SK-N-SH (cell line): Measurements from ENCODE around the gene ITSN2. TPM values are rescaled to one million over a fixed set of nuclear protein-coding genes. Genes with fewer than 3 reads are reported as not detected.

Source experiments
- CTCF ChIA-PET: fragments of 300-600, 350-600 bp; formaldehyde crosslinking; extraction: SDS; loops from one replicate; lab custom pipeline; 2021; lab: Yijun Ruan, JAX
- POLR2A ChIA-PET: fragments of 350-600 bp; sonication (Branson Sonifier 250); formaldehyde crosslinking; extraction: SDS; loops from one replicate; lab custom pipeline; 2020; ENCODE audit warnings: antibody characterized with exemption, inconsistent platforms; lab: Yijun Ruan, JAX
- DNase-seq: peaks from one replicate; pipeline ENCODE4 v3.0.0; 2012
- H2AFZ ChIP-seq: fragments of 200-600 bp; sonication (generic); 2 replicates; pipeline ENCODE4 v1.8.1; 2016; ENCODE audit warnings: antibody characterized with exemption, mild to moderate bottlenecking, low read depth
- H3F3A ChIP-seq: fragments of 200-600 bp; sonication (generic); replicated peaks from 2 replicates; pipeline ENCODE3; 2016; ENCODE audit warnings: antibody characterized with exemption, mild to moderate bottlenecking; ENCODE audit not compliant: insufficient read depth
- H3K27ac ChIP-seq, 2 experiments: fragments of 200-500 bp in 1 of 2; fragments of 200-600 bp in 1 of 2; sonication (Bioruptor generic) in 1 of 2; sonication (generic), shearing (Covaris generic) in 1 of 2; 2 replicates each; pipeline versions ENCODE4 v1.5.1 to v1.6.1; 2014 to 2016; ENCODE audit warnings: low read depth in 2 of 2, inconsistent platforms in 1 of 2, low read length in 1 of 2, mild to moderate bottlenecking in 1 of 2, mixed read lengths in 1 of 2
- H3K27me3 ChIP-seq: fragments of 200-600 bp; sonication (generic), shearing (Covaris generic); 2 replicates; pipeline ENCODE4 v1.6.1; 2016; ENCODE audit warnings: mixed run types; ENCODE audit not compliant: insufficient read depth
- H3K36me3 ChIP-seq, 2 experiments: fragments of 200-500 bp in 1 of 2; fragments of 200-600 bp in 1 of 2; sonication (Bioruptor generic) in 1 of 2; sonication (generic) in 1 of 2; replicated peaks in 1 of 2; 2 replicates each; pipeline versions ENCODE3 to v1.5.1; 2014 to 2016; ENCODE audit warnings: low read length in 1 of 2, mild to moderate bottlenecking in 1 of 2; ENCODE audit not compliant: insufficient read depth in 2 of 2, control insufficient read depth in 1 of 2
- H3K4me1 ChIP-seq, 2 experiments: fragments of 200-500 bp in 1 of 2; fragments of 200-600 bp in 1 of 2; sonication (Bioruptor generic) in 1 of 2; sonication (generic), shearing (Covaris generic) in 1 of 2; 2 replicates each; pipeline versions ENCODE4 v1.5.1 to v1.6.1; 2014 to 2016; ENCODE audit warnings: low read depth in 1 of 2, low read length in 1 of 2, mixed run types in 1 of 2; ENCODE audit not compliant: insufficient read depth in 2 of 2, control insufficient read depth in 1 of 2
- H3K4me2 ChIP-seq: fragments of 200-600 bp; sonication (generic), shearing (Covaris generic); 2 replicates; pipeline ENCODE4 v1.6.1; 2017; ENCODE audit warnings: mixed run types
- H3K4me3 ChIP-seq, 2 experiments: fragments of 200-500 bp in 1 of 2; fragments of 200-600 bp in 1 of 2; sonication (Bioruptor generic) in 1 of 2; sonication (generic), shearing (Covaris generic) in 1 of 2; 2 replicates each; pipeline versions ENCODE4 v1.5.1 to v1.8.1; 2014 to 2016; ENCODE audit warnings: low read depth in 2 of 2, inconsistent platforms in 1 of 2, low read length in 1 of 2, mild to moderate bottlenecking in 1 of 2, mixed read lengths in 1 of 2, moderate library complexity in 1 of 2
- H3K79me2 ChIP-seq: fragments of 200-600 bp; sonication (generic); 2 replicates; pipeline ENCODE4 v1.8.1; 2017; ENCODE audit warnings: mild to moderate bottlenecking; ENCODE audit not compliant: insufficient read depth
- H3K9ac ChIP-seq: fragments of 200-600 bp; sonication (generic); 2 replicates; pipeline ENCODE4 v1.6.1; 2017; ENCODE audit warnings: mixed run types
- H3K9me2 ChIP-seq: fragments of 200-600 bp; sonication (generic); 2 replicates; pipeline ENCODE4 v1.6.1; 2017; ENCODE audit warnings: mixed run types
- H3K9me3 ChIP-seq: fragments of 200-600 bp; sonication (generic); 2 replicates; pipeline ENCODE4 v1.6.1; 2017; ENCODE audit warnings: mixed run types, mild to moderate bottlenecking, moderate library complexity
- H4K20me1 ChIP-seq: fragments of 200-600 bp; sonication (generic); 2 replicates; pipeline ENCODE4 v1.6.1; 2017; ENCODE audit warnings: mild to moderate bottlenecking, mixed run types; ENCODE audit not compliant: insufficient read depth
- FOSL2 ChIP-seq: IDR thresholded peaks from 2 replicates; pipeline ENCODE4 v1.4.0; 2012; ENCODE audit warnings: low read depth, mild to moderate bottlenecking, moderate library complexity, borderline replicate concordance
- FOXM1 ChIP-seq: IDR thresholded peaks from 2 replicates; pipeline ENCODE4 v1.4.0; 2012; ENCODE audit warnings: low read depth, mild to moderate bottlenecking
- GATA2 ChIP-seq: sonication (generic); formaldehyde crosslinking; IDR thresholded peaks from 2 replicates; pipeline ENCODE4 v1.5.0; 2020; ENCODE audit warnings: mild to moderate bottlenecking, missing genetic modification reagents
- JUND ChIP-seq: IDR thresholded peaks from 2 replicates; pipeline ENCODE4 v1.4.0; 2012
- MAX ChIP-seq: IDR thresholded peaks from 2 replicates; pipeline ENCODE4 v1.4.0; 2012; ENCODE audit warnings: low read depth
- MEF2A ChIP-seq: IDR thresholded peaks from 2 replicates; pipeline ENCODE4 v1.4.0; 2012; ENCODE audit warnings: low read depth, borderline replicate concordance
- MXI1 ChIP-seq: IDR thresholded peaks from 2 replicates; pipeline ENCODE4 v1.6.1; 2012; ENCODE audit warnings: mild to moderate bottlenecking, low read depth, low read length, improper control_type of control experiment
- NRF1 ChIP-seq: IDR thresholded peaks from 2 replicates; pipeline ENCODE4 v1.6.1; 2012; ENCODE audit warnings: low read depth, mild to moderate bottlenecking, low read length
- PBX3 ChIP-seq: IDR thresholded peaks from 2 replicates; pipeline ENCODE4; 2012
- RAD21 ChIP-seq: IDR thresholded peaks from 2 replicates; pipeline ENCODE4 v1.6.1; 2012; ENCODE audit warnings: mild to moderate bottlenecking, low read length
- RCOR1 ChIP-seq: fragments of 150-350 bp; IDR thresholded peaks from 2 replicates; pipeline ENCODE4 v1.6.1; 2017; ENCODE audit warnings: antibody characterized with exemption, low read length
- REST ChIP-seq: IDR thresholded peaks from 2 replicates; pipeline ENCODE4 v1.6.1; 2012; ENCODE audit warnings: mild to moderate bottlenecking, low read depth, low read length, moderate library complexity
- RXRA ChIP-seq: IDR thresholded peaks from 2 replicates; pipeline ENCODE4 v1.4.0; 2012; ENCODE audit warnings: low read depth, mild to moderate bottlenecking, borderline replicate concordance
- SIN3A ChIP-seq: IDR thresholded peaks from 2 replicates; pipeline ENCODE4 v1.6.1; 2012; ENCODE audit warnings: low read depth, mild to moderate bottlenecking, low read length, moderate library complexity, borderline replicate concordance
- TAF1 ChIP-seq: IDR thresholded peaks from 2 replicates; pipeline ENCODE4 v1.6.1; 2012; ENCODE audit warnings: low read depth, mild to moderate bottlenecking, low read length, moderate library complexity, borderline replicate concordance
- TCF12 ChIP-seq: IDR thresholded peaks from 2 replicates; pipeline ENCODE4 v1.4.0; 2012
- ZBTB33 ChIP-seq: IDR thresholded peaks from 2 replicates; pipeline ENCODE4 v1.4.0; 2012; ENCODE audit warnings: low read depth, borderline replicate concordance
- WGBS: methylation state at CpG from one replicate; pipeline ENCODE4 v1.1.6; 2017; ENCODE audit warnings: low lambda C conversion rate; 5-methylcytosine and 5-hydroxymethylcytosine counted together
- polyA plus RNA-seq, 3 experiments: library from polyadenylated mRNA; depleted of rRNA; stranded (reverse); fragments of >200 nt; gene quantifications; 2 replicates each; pipeline ENCODE4 v1.2.3, GENCODE V29; 2012

The ITSN2 gene
- polyA plus RNA-seq, 1 of the 3 experiments (the other 2 are of a cell fraction): 11.9 TPM

- TF ChIP-seq NRF1: no peak
Measured at GRCh38 chr2:24182507-24182906, 177.8 kb downstream of the ITSN2 start (continued).

- Histone ChIP-seq H4K20me1 (no peaks in the 10 kb centered on the region), H3K9me2 (no peaks in the 10 kb centered on the region), H3F3A (no peaks in the 10 kb centered on the region), H3K4me2 (no peak overlapping the region), H3K27ac (no peak overlapping the region), H3K9ac (no peak overlapping the region), H3K4me1 (no peaks in the 10 kb centered on the region), H3K36me3 (no peaks in the 10 kb centered on the region), H3K9me3 (peaks cover 4% of the 10 kb centered on the region; the same call in 1 of the 2 replicates), H3K79me2 (no peaks in the 10 kb centered on the region), H2AFZ (no peak overlapping the region), H3K27me3 (no peaks in the 10 kb centered on the region), H3K4me3 (no peak overlapping the region)
- CTCF ChIA-PET: no interaction called here
- TF ChIP-seq FOSL2 (no peak), RAD21 (no peak), PBX3 (no peak), RXRA (no peak), RCOR1 (no peak), MEF2A (no peak), SIN3A (no peak), MXI1 (no peak), ZBTB33 (no peak), FOXM1 (no peak)
- WGBS: 90% methylated on average over 6 of the region's 6 CpGs
- POLR2A ChIA-PET: no interaction called here
- DNase-seq: no peak
Measured at GRCh38 chr2:24181849-24182248, 178.5 kb downstream of the ITSN2 start.

- Histone ChIP-seq H4K20me1 (no peaks in the 10 kb centered on the region), H3K9ac (no peak overlapping the region), H3K27ac (no peak overlapping the region), H3K27me3 (no peaks in the 10 kb centered on the region), H3K36me3 (no peaks in the 10 kb centered on the region), H2AFZ (no peak overlapping the region), H3K79me2 (no peaks in the 10 kb centered on the region), H3K9me3 (no peaks in the 10 kb centered on the region), H3K4me2 (no peak overlapping the region), H3K9me2 (no peaks in the 10 kb centered on the region), H3F3A (no peaks in the 10 kb centered on the region), H3K4me3 (no peak overlapping the region), H3K4me1 (no peaks in the 10 kb centered on the region)
- TF ChIP-seq TAF1 (no peak), MAX (no peak), ZBTB33 (no peak), FOSL2 (no peak), REST (no peak), JUND (no peak), NRF1 (no peak), GATA2 (CRISPR knock-in tag) (no peak), RCOR1 (no peak), TCF12 (no peak)
- DNase-seq: no peak
- POLR2A ChIA-PET: interaction anchor here (0.6 kb wide), 1 partner anchor 59 kb away, joined by 3 read pairs; no protein-coding TSS in a partner anchor
- CTCF ChIA-PET: interaction anchor here (0.5 to 1.9 kb wide), 4 partner anchors 8 to 38 kb away, joined by 3 to 4 read pairs (median 4); no protein-coding TSS in a partner anchor
Measured at GRCh38 chr2:24179683-24180082, 180.7 kb downstream of the ITSN2 start.
